Keratinocyte (primary cell): ENCODE measurements around the gene RGMA. TPM values are rescaled to one million over a fixed set of nuclear protein-coding genes. Genes with fewer than 3 reads are reported as not detected.

Experiments
- DNase-seq: peaks from one replicate; pipeline ENCODE4 v3.0.0-alpha.2; 2011; ENCODE audit warnings: low read depth, missing footprints, low spot score
- FAIRE-seq: peaks from 2 replicates; lab custom pipeline; 2011; peaks lifted over from hg19 to GRCh38; lab: Jason Lieb, UNC
- H2AFZ ChIP-seq: 2 replicates; pipeline ENCODE4 v1.6.0; 2012; ENCODE audit warnings: low read length, control low read depth, inconsistent platforms; ENCODE audit not compliant: control insufficient read depth
- H3K27ac ChIP-seq: 2 replicates; pipeline ENCODE4 v1.5.1; 2011; ENCODE audit warnings: low read length; ENCODE audit not compliant: control insufficient read depth, insufficient read depth
- H3K27me3 ChIP-seq: 3 replicates; pipeline ENCODE4 v1.6.0; 2011; ENCODE audit warnings: low read length; ENCODE audit not compliant: control insufficient read depth, insufficient read depth; ENCODE audit errors: extremely low read depth
- H3K36me3 ChIP-seq, 2 experiments: 2 replicates in 1 of 2; 3 replicates in 1 of 2; pipeline ENCODE4 v1.5.1; 2011; ENCODE audit warnings: low read length in 2 of 2, mild to moderate bottlenecking in 1 of 2; ENCODE audit not compliant: control insufficient read depth in 2 of 2, insufficient read depth in 2 of 2; ENCODE audit errors: extremely low read depth in 1 of 2
- H3K4me1 ChIP-seq: 3 replicates; pipeline ENCODE4 v1.5.1; 2011; ENCODE audit warnings: low read length; ENCODE audit not compliant: control insufficient read depth, insufficient read depth; ENCODE audit errors: extremely low read depth
- H3K4me2 ChIP-seq: 3 replicates; pipeline ENCODE4 v1.6.0; 2011; ENCODE audit warnings: low read depth, low read length; ENCODE audit not compliant: control insufficient read depth, insufficient read depth; ENCODE audit errors: extremely low read depth
- H3K4me3 ChIP-seq, 3 experiments: fragments of 200-600 bp in 1 of 3; sonication (generic) in 1 of 3; 2 replicates in 2 of 3; 3 replicates in 1 of 3; pipeline ENCODE4 v1.5.1; 2011 to 2016; ENCODE audit warnings: low read length in 3 of 3, mild to moderate bottlenecking in 3 of 3, control low read depth in 2 of 3, inconsistent platforms in 1 of 3, low read depth in 1 of 3, mixed read lengths in 1 of 3, mixed run types in 1 of 3, moderate library complexity in 1 of 3; ENCODE audit not compliant: control insufficient read depth in 2 of 3, insufficient read depth in 2 of 3; ENCODE audit errors: extremely low read depth in 1 of 3
- H3K79me2 ChIP-seq: 2 replicates; pipeline ENCODE4 v1.6.0; 2012; ENCODE audit warnings: low read length; ENCODE audit not compliant: control insufficient read depth, insufficient read depth
- H3K9ac ChIP-seq: 3 replicates; pipeline ENCODE4 v1.6.0; 2011; ENCODE audit warnings: low read length; ENCODE audit not compliant: control insufficient read depth, insufficient read depth; ENCODE audit errors: extremely low read depth
- H3K9me1 ChIP-seq: 3 replicates; pipeline ENCODE4 v1.6.0; 2011; ENCODE audit warnings: low read length; ENCODE audit not compliant: control insufficient read depth, insufficient read depth; ENCODE audit errors: extremely low read depth
- H3K9me3 ChIP-seq: 2 replicates; pipeline ENCODE4 v1.5.1; 2012; ENCODE audit warnings: low read depth, low read length; ENCODE audit not compliant: control insufficient read depth
- H4K20me1 ChIP-seq: 3 replicates; pipeline ENCODE4 v1.6.0; 2011; ENCODE audit warnings: low read length; ENCODE audit not compliant: control insufficient read depth, insufficient read depth; ENCODE audit errors: extremely low read depth
- CTCF ChIP-seq, 3 experiments: IDR thresholded peaks in 1 of 3; conservative IDR thresholded peaks in 1 of 3; optimal IDR thresholded peaks in 1 of 3; 2 replicates in 2 of 3; 3 replicates in 1 of 3; pipeline versions ENCODE3 to v1.5.1; 2011; ENCODE audit warnings: low read length in 3 of 3, mild to moderate bottlenecking in 3 of 3, moderate library complexity in 2 of 3, control low read depth in 1 of 3, inconsistent platforms in 1 of 3; ENCODE audit not compliant: insufficient read depth in 2 of 3; ENCODE audit errors: extremely low read depth in 1 of 3
- EZH2 ChIP-seq: IDR thresholded peaks from one replicate; pipeline ENCODE4 v1.6.1; 2012; ENCODE audit warnings: inconsistent platforms, mild to moderate bottlenecking, low read length, moderate library complexity
- dilution Hi-C: fragments of 300-500 bp; cut with MboI; formaldehyde crosslinking; loops from one replicate; pipeline ENCODE4 v1.7.0; 2020; ENCODE audit warnings: low sequenced_read_pairs; ENCODE audit not compliant: extremely low pct_ligation_motif_present
- polyA plus RNA-seq, 5 experiments: library from polyadenylated mRNA; depleted of rRNA in 3 of 5; stranded (reverse) in 3 of 5; stranded (forward) in 1 of 5; unstranded in 1 of 5; fragments of >200 nt; gene quantifications; 1 replicate in 1 of 5; 2 replicates in 3 of 5; 3 replicates in 1 of 5; pipeline versions ENCODE4 v1.2.1 to v1.2.3, GENCODE V29; 2011 to 2012; ENCODE audit warnings: missing spikeins in 2 of 5, low read depth in 1 of 5, low replicate concordance in 1 of 5

The RGMA gene
- polyA plus RNA-seq, 1 donor (not counting 4 experiments of a cell fraction or from before 2014, with no cell fraction given) = 0.18 TPM

GRCh38 chr15:93126599-93126998, 37.6 kb upstream of the RGMA start:
- H3K36me3 ChIP-seq = no peaks in the 10 kb centered on the region
- no peaks in the 10 kb centered on the region for H4K20me1 ChIP-seq
- FAIRE-seq (no peak), DNase-seq (no peak)
- dilution Hi-C loops = no loop called here
- H3K79me2 ChIP-seq = no peaks in the 10 kb centered on the region
- H3K9ac ChIP-seq = no peak overlapping the region
- no peaks in the 10 kb centered on the region for H3K9me3 ChIP-seq
- H3K4me1 ChIP-seq = no peaks in the 10 kb centered on the region
- H2AFZ ChIP-seq = no peak overlapping the region
- no peak overlapping the region for H3K4me3 ChIP-seq
- TF ChIP-seq EZH2 = no peak
- no peak for TF ChIP-seq CTCF (optimal IDR thresholded peaks at IDR 0.05 in 1 of 3, IDR thresholded peaks at IDR 0.05 in 1 of 3, conservative IDR thresholded peaks at IDR 0.05 in 1 of 3; ENCODE audit: extremely low read depth in 1 of 3, insufficient read depth in 2 of 3, low read length in 3 of 3)
- H3K4me2 ChIP-seq = no peak overlapping the region
- H3K9me1 ChIP-seq = no peaks in the 10 kb centered on the region
- no peak overlapping the region for H3K27ac ChIP-seq
- H3K27me3 ChIP-seq = no peaks in the 10 kb centered on the region

- dilution Hi-C loops = no loop called here
- no peak for DNase-seq
- Histone ChIP-seq H3K36me3 (no peaks in the 10 kb centered on the region), H3K4me1 (no peaks in the 10 kb centered on the region), H3K27me3 (no peaks in the 10 kb centered on the region), H2AFZ (no peak overlapping the region), H3K9me1 (no peaks in the 10 kb centered on the region), H3K4me3 (no peak overlapping the region), H3K9me3 (no peaks in the 10 kb centered on the region), H4K20me1 (no peaks in the 10 kb centered on the region), H3K79me2 (no peaks in the 10 kb centered on the region), H3K9ac (no peak overlapping the region), H3K27ac (no peak overlapping the region), H3K4me2 (no peak overlapping the region)
- no peak for FAIRE-seq
- no peak for TF ChIP-seq CTCF (optimal IDR thresholded peaks at IDR 0.05 in 1 of 3, IDR thresholded peaks at IDR 0.05 in 1 of 3, conservative IDR thresholded peaks at IDR 0.05 in 1 of 3; ENCODE audit: extremely low read depth in 1 of 3, insufficient read depth in 2 of 3, low read length in 3 of 3)
- TF ChIP-seq EZH2 = no peak
Observed at GRCh38 chr15:93126148-93126547, 37.1 kb upstream of the RGMA start.
